Fibroblast of mammary gland (primary cell): ENCODE data around the gene FRS3.

ENCODE experiments used
- DNase-seq: peaks from one replicate; pipeline ENCODE4 v3.0.0-alpha.2; 2010; ENCODE audit warnings: low read depth
- H3K4me3 ChIP-seq: 2 replicates; pipeline ENCODE4 v1.5.1; 2011; ENCODE audit warnings: low read depth, mild to moderate bottlenecking, low read length, moderate library complexity; ENCODE audit not compliant: control insufficient read depth
- TF ChIP-seq, protein P1 (sequence below): conservative IDR thresholded peaks from 2 replicates; pipeline ENCODE4 v1.5.1; 2011; ENCODE audit warnings: low read depth, low read length, inconsistent platforms; ENCODE audit not compliant: control insufficient read depth, insufficient read depth

The FRS3 gene

DNA sequence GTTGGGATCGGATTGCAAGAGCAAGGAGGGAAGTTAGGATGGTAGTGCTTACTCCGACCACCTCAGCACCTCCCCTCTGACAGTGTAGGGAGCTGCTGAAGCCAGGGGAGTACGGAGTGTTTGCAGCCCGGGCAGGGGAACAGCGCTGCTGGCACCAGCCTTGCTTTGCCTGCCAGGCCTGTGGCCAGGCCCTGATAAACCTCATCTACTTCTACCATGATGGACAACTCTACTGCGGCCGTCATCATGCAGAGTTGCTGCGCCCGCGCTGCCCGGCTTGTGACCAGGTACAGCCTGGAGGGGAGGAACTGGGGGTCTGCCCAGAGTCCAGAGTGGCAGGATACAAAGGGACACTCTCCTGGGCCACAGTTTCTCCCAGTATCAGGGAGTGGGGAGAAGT is 5.6 kb upstream of the FRS3 start:
- H3K4me3 ChIP-seq, result no peak overlapping the region
- TF ChIP-seq, protein P1, sequence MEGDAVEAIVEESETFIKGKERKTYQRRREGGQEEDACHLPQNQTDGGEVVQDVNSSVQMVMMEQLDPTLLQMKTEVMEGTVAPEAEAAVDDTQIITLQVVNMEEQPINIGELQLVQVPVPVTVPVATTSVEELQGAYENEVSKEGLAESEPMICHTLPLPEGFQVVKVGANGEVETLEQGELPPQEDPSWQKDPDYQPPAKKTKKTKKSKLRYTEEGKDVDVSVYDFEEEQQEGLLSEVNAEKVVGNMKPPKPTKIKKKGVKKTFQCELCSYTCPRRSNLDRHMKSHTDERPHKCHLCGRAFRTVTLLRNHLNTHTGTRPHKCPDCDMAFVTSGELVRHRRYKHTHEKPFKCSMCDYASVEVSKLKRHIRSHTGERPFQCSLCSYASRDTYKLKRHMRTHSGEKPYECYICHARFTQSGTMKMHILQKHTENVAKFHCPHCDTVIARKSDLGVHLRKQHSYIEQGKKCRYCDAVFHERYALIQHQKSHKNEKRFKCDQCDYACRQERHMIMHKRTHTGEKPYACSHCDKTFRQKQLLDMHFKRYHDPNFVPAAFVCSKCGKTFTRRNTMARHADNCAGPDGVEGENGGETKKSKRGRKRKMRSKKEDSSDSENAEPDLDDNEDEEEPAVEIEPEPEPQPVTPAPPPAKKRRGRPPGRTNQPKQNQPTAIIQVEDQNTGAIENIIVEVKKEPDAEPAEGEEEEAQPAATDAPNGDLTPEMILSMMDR, result no peak
- no peak for DNase-seq

DNA sequence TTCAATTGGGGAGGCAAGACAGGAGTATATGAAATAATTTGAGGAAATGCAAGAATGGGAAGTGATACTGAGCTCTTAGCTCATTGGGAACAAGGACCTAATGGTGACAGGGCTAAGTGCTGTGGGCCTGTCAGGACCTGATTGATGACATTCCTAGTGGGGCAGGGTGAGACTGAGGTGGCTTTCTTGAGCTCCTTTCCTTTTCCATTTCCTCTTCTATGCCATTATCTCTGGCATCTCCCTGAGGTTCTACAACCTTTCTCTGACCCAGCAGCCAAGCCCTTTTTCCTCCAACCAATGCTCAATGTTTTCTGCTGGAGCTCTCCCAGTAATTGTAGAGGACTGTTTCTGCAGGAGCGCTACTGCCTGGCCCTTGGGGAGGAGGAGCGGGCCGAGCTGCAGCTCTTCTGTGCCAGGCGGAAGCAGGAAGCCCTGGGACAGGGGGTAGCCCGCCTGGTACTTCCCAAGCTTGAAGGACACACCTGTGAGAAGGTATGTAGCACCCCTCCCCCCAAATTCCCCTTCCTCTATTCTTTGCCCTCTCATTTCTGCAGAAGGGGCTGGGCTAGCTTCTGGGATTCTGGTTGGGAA is 5.0 kb upstream of the FRS3 start:
- H3K4me3 ChIP-seq, result no peak overlapping the region
- no peak for DNase-seq
- TF ChIP-seq, protein P1, result no peak

DNA sequence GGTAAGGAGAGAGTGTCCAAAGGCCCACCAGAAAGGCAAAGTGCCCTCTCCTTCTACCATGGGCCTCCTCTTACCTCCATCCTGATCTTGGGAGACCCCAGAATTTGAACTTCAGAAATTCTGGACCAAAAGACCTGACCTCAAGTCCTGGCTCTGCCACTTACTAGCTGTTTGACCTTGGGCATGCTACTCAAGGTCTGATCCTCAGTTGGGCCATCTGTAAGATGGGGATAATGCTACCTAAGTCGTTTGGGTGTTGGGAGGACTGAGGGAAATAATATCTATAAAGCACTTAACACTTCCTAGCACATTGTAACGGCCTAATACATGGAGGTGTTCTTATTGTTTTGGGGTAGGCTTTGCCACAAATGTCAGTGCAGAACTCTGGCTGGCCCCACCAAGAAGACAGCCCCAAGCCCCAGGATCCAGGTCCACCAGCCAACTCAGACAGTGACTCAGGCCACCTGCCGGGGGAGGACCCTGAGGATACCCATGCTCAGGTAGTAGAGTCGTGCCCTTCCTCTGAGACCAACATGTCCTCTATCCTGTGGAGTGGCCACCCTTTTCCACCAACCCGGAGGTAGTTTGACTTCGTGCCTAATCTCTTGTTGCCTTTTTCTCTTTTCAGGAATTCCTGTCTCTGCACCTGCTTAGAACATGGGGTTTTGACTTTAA is 3.5 kb upstream of the FRS3 start:
- DNase-seq, result no peak
- TF ChIP-seq, protein P1, result no peak
- no peak overlapping the region for H3K4me3 ChIP-seq

DNA sequence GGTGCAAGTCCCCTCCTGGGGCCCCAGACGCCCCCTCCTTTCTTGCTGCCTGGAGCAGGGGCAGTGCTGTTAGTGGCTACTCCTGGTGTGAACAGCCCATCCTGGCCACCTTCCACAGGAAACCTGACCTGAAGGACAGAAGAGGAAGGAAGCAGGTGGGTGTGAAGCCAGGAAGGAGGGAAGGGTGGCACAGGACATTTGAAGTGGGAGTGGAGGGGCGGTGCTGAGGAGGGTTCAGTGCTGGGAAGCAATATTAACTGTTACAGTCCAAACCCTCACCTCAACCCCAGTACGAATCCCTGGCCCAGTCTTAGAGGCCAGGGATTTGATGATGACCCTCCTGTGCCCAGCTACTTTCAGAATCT is 1.6 kb upstream of the FRS3 start:
- no peak overlapping the region for H3K4me3 ChIP-seq
- TF ChIP-seq, protein P1, result no peak
- DNase-seq, result no peak

DNA sequence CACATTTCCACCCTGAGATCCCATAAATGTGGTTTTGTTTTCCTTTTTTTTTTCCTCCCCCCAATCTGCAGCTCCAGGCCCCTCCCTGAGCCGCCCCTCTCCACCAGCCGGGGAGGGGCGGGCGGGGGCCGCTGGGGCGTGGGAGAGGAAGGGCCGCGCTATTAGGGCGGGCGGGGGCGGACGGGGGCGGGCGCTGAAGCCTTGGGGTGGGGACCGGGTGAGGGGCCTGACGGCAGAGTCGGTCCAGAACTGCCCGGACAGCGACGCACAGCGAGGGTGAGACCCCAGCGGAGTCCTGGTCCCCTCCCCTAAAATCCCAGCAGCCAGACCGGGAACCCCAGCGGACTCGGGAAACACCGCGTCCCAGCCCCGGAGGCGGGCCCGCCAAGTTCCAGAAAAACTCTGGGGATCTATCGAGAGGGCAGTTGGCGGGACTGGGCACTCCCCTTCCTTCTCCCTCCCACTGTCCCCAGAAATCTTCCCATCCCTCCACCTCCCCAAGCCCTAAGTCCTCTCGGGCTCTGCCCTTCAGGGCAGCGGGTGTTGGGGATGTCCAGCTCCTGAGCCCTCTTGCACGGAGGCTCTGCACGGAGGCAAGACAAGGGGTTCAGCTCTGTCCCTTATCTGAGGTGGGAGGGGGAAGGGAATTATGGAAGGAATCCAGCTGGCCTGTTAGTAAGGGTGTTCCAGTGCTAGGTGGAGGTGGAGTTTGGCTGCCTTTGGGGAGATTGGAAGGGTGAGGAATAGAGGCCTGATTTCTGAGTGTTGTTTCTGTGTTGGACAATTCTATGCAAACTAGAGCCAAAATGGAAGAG is 1.1 kb upstream of the FRS3 start, which contains the start of gene PRICKLE4:
PRICKLE4 (plus strand) TSS at position 232 of the 815 bp plus-strand sequence. CDS start 2,692 bp downstream, outside the sequence.
- H3K4me3 ChIP-seq, result peak within 1 kb of the TSS; percentile 71
- TF ChIP-seq, protein P1, result no peak
- no peak for DNase-seq

DNA sequence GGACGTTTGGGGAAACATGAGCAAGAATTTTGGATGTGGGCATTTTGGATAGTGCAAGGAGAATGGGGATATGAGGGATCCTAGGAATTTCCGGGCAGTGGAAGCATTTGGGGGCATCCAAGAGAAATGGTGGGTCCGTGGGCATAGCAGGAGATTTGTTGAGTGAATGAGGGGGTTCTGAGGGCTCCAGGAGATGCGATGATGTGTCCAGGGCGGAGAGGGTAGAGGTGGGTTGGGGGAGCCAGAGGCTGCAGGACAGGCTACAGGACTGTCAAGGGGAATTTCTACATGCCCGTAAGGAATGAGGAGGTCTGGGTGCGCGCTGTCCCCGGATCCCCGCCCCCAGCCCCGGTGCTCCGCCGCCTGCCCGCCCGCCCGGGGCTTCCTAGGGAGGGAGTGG is 364 bp downstream of the FRS3 start:
- peak overlapping the region; percentile 77 for H3K4me3 ChIP-seq
- DNase-seq, result no peak
- TF ChIP-seq, protein P1, result no peak
